Lower lobe of right lung (tissue), 2 donors: ENCODE data around the gene GABRB1. TPM values are rescaled to one million over a fixed set of nuclear protein-coding genes. Genes with fewer than 3 reads are reported as not detected.

Source experiments
- ATAC-seq, 2 donors: fragments of 200-7000 bp; cut with Tn5 transposase; one replicate each; pipeline ENCODE4 v1.9.1; 2020 to 2022; ENCODE audit warnings: mild to moderate bottlenecking in 2 of 2, moderate library complexity in 2 of 2
- DNase-seq: peaks from one replicate; pipeline ENCODE4 v3.0.0-alpha.2; 2020
- H3K27ac ChIP-seq: fragments of 200-600 bp; one replicate; pipeline ENCODE4 v1.8.0; 2022
- H3K27me3 ChIP-seq: fragments of 200-600 bp; one replicate; pipeline ENCODE4 v1.8.0; 2022; ENCODE audit warnings: low read depth
- H3K36me3 ChIP-seq: fragments of 200-600 bp; one replicate; pipeline ENCODE4 v1.8.0; 2022; ENCODE audit warnings: mild to moderate bottlenecking
- H3K4me1 ChIP-seq: fragments of 200-600 bp; one replicate; pipeline ENCODE4 v1.8.0; 2022
- H3K4me3 ChIP-seq: fragments of 200-600 bp; one replicate; pipeline ENCODE4 v1.8.0; 2022; ENCODE audit warnings: mild to moderate bottlenecking
- H3K9me3 ChIP-seq: fragments of 200-600 bp; one replicate; pipeline ENCODE4 v1.8.0; 2022
- CTCF ChIP-seq: fragments of 200-600 bp; IDR thresholded peaks from one replicate; pipeline ENCODE4 v1.8.0; 2022; ENCODE audit warnings: antibody characterized with exemption, mild to moderate bottlenecking
- intact Hi-C: fragments of 100-400 bp; cut with DNase I; formaldehyde crosslinking; loops from one replicate; pipeline ENCODE4 v1.11.0; 2022
- total RNA-seq: library from RNA; stranded (reverse); fragmentation: NEBNext Ultra II Directional; extraction: Animal tissue kit (Norgen Biotek cat#: 25700); gene quantifications from one replicate; pipeline ENCODE4 v1.2.1, GENCODE V29; 2021
- donor health status: DM: no; HTN: yes; CAD: no; lungs with severe emphysema.

GABRB1 gene
- total RNA-seq, 1 donor from 2014 or later = not detected

DNA sequence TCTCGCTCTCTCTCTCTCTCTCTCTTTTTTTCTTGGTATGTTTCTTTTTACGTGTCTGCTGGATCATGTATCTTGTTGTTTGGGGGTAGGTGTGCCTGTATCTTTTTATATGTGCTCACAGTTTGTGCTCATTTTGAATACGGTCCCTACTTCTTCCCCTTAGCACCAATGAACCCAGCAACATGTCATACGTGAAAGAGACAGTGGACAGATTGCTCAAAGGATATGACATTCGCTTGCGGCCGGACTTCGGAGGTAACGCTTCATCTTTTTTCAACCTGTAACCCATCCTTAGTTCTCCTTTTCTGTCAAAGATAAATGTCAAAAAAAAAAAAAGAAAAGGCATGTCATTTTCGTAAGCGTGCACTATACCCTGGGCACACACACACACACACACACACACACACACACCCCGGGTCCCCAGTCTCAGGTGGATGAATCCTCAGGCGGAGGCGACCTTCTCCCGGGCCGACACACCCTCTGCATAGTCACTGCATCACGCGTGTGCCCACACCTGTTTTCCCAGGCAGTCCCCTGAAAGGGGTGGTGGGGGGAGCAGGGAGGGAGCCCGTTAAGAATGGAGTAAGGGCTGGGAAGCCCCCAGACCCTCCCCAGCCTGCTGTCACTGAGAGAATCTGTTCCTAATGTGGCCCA, 511 bp downstream of the GABRB1 start:
- ATAC-seq (peak; percentile 64 to 69), DNase-seq (no peak)
- intact Hi-C loops = no loop called here
- Histone ChIP-seq H3K36me3 (no peaks in the 10 kb centered on the region), H3K27ac (no peak overlapping the region), H3K4me3 (peak overlapping the region; percentile 45), H3K9me3 (no peaks in the 10 kb centered on the region), H3K4me1 (peaks cover 14% of the 10 kb centered on the region), H3K27me3 (peaks cover 25% of the 10 kb centered on the region)
- TF ChIP-seq CTCF = no peak

DNA sequence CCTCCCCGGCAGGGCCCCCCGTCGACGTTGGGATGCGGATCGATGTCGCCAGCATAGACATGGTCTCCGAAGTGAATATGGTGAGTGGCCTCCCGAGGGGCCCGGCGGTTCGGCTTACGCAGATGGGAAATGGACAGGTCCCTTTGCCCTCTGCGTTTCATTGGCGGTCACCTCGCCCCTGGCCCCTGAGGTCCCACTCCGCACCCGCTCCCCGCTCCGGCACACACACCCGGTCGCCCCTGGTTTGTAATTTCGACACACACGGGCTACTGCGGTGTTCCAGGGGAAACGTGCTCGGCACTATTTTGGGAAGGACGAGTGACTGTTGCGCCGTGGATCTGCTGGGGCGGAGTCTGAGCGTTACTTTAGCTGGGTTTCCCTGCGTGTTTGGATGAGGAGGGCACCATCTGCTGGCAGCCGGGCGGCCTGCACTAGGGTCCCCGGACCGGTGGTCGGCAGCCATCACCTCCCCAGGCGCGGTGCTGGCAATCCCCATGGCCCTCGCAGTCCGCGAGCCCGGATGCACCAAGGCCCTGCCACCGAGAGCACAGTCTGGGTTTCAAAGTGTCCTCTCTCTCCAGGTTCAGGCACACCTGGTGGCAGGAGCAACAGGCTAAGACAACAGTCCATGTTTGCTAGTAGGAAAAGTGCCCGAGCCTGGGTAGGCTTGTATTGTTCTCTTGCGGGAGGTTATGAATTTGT, 1.2 kb downstream of the GABRB1 start:
- peak; percentile 63 for TF ChIP-seq CTCF
- Histone ChIP-seq H3K36me3 (no peaks in the 10 kb centered on the region), H3K27ac (no peak overlapping the region), H3K4me3 (peak overlapping the region; percentile 45), H3K27me3 (peaks cover 25% of the 10 kb centered on the region), H3K9me3 (no peaks in the 10 kb centered on the region), H3K4me1 (peaks cover 14% of the 10 kb centered on the region)
- peak; percentile 88 to 94 for ATAC-seq
- DNase-seq = peak; percentile 61
- intact Hi-C loops = no loop called here

- intact Hi-C loops = no loop called here
- Histone ChIP-seq H3K9me3 (no peaks in the 10 kb centered on the region), H3K36me3 (no peaks in the 10 kb centered on the region), H3K4me1 (no peaks in the 10 kb centered on the region), H3K4me3 (no peak overlapping the region), H3K27ac (no peak overlapping the region), H3K27me3 (peaks cover 2% of the 10 kb centered on the region)
- no peak for TF ChIP-seq CTCF
- DNase-seq (no peak), ATAC-seq (no peak)
Measured at GRCh38 chr4:47038263-47038662, 6.9 kb downstream of the GABRB1 start.

DNA sequence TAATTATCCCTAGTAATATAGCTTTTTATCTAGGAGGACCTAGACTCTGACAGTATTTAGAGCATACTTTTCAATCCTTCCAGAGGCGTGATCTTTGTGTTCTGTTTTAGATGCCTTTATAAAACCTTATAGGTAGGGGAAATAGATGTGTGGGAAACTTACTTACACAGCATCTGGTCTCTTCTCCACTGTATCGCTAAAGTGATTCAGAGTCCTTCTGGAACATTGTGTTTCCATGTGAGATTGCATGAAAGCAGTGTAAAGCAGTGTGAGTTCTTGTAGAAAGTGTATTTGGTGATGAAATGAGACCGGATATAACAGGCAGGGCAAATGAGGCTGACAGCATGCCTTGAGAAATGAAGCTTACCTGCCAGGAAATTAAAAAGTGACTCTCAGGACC, 9.5 kb downstream of the GABRB1 start:
- no peak for ATAC-seq
- no peak for TF ChIP-seq CTCF

GRCh38 chr4:47043821-47044220, 12.5 kb downstream of the GABRB1 start:
- no peak for TF ChIP-seq CTCF
- ATAC-seq (no peak), DNase-seq (no peak)
- H3K27ac ChIP-seq = no peak overlapping the region
- no peaks in the 10 kb centered on the region for H3K4me1 ChIP-seq
- no peak overlapping the region for H3K4me3 ChIP-seq
- no peaks in the 10 kb centered on the region for H3K36me3 ChIP-seq
- intact Hi-C loops = no loop called here
- H3K9me3 ChIP-seq = no peaks in the 10 kb centered on the region
- no peaks in the 10 kb centered on the region for H3K27me3 ChIP-seq

More for the DNA sequence above, 9.5 kb downstream of the GABRB1 start:
- H3K4me3 ChIP-seq = no peak overlapping the region
- intact Hi-C loops = no loop called here
- H3K9me3 ChIP-seq = no peaks in the 10 kb centered on the region
- no peaks in the 10 kb centered on the region for H3K36me3 ChIP-seq
- H3K4me1 ChIP-seq = no peaks in the 10 kb centered on the region
- no peaks in the 10 kb centered on the region for H3K27me3 ChIP-seq
- no peak overlapping the region for H3K27ac ChIP-seq
- no peak for DNase-seq
